ENCODE data around the gene MINDY4.

- TF ChIP-seq POLR2AphosphoS5 (IDR thresholded peaks at IDR 0.05) (no peak), CTCF (IDR thresholded peaks at IDR 0.05) (no peak), POLR2A (IDR thresholded peaks at IDR 0.05) (no peak)
Observed at GRCh38 chr7:30900053-30900452, 128.8 kb downstream of the MINDY4 start.
